Muscle of back (tissue), 10 donors: ENCODE data around the gene MED29. TPM values are rescaled to one million over a fixed set of nuclear protein-coding genes. Genes with fewer than 3 reads are reported as not detected.

ENCODE experiments used
- polyA plus RNA-seq, 10 donors: library from polyadenylated mRNA; unstranded; fragments of 120-200 nt; gene quantifications; one replicate each; pipeline ENCODE4 v1.2.1, GENCODE V29; 2013; ENCODE audit not compliant: insufficient read length in 10 of 10

Gene MED29
- polyA plus RNA-seq, 10 donors, result 18.9 to 27.5 (median 24.9) TPM

Other genes starting within 250 kb of the MED29 start
- 1 to 10 TPM in 1 of 10 donors, under 1 TPM in 4, not detected in 5; 0.08 to 2.1 (median 0.13) TPM for gene NCCRP1, start 194.4 kb upstream of the MED29 start, polyA plus RNA-seq
- not detected for gene SYCN, start 187.1 kb upstream of the MED29 start, polyA plus RNA-seq
- not detected for gene IFNL3, start 146.4 kb upstream of the MED29 start, polyA plus RNA-seq
- under 1 TPM in 4 of 10 donors, not detected in 6; 0.10 to 0.23 (median 0.17) TPM for gene IFNL4, start 142.5 kb upstream of the MED29 start, polyA plus RNA-seq
- not detected for gene IFNL2, start 123.0 kb upstream of the MED29 start, polyA plus RNA-seq
- not detected for gene IFNL1, start 95.0 kb upstream of the MED29 start, polyA plus RNA-seq
- 1 to 10 TPM in 3 of 10 donors, under 1 TPM in 7; 0.59 to 1.9 (median 0.87) TPM for gene LRFN1, start 70.5 kb upstream of the MED29 start, polyA plus RNA-seq
- gene GMFG, start 55.3 kb upstream of the MED29 start, polyA plus RNA-seq, result 10 to 100 TPM; 11.5 to 28.5 (median 19.5) TPM
- gene SAMD4B, start 49.0 kb upstream of the MED29 start, polyA plus RNA-seq, result 10 to 100 TPM; 62.5 to 92.8 (median 68.9) TPM
- 10 to 100 TPM; 33.8 to 43.8 (median 38.7) TPM for gene PAF1, start 272 bp upstream of the MED29 start, polyA plus RNA-seq
- gene ZFP36, start 15.5 kb downstream of the MED29 start, polyA plus RNA-seq, result 100 to 1,000 TPM in 2 of 10 donors, 10 to 100 TPM in 8; 25.2 to 399 (median 70.0) TPM
- 10 to 100 TPM; 34.2 to 70.9 (median 50.2) TPM for gene PLEKHG2, start 21.3 kb downstream of the MED29 start, polyA plus RNA-seq
- gene RPS16, start 44.6 kb downstream of the MED29 start, polyA plus RNA-seq, result 1,000 to 10,000 TPM; 1,738 to 2,174 (median 1,918) TPM
- gene SUPT5H, start 54.2 kb downstream of the MED29 start, polyA plus RNA-seq, result 10 to 100 TPM; 70.0 to 97.2 (median 78.8) TPM
- gene TIMM50, start 89.5 kb downstream of the MED29 start, polyA plus RNA-seq, result 10 to 100 TPM; 43.8 to 53.9 (median 46.7) TPM
- under 1 TPM in 9 of 10 donors, not detected in 1; 0.07 to 0.30 (median 0.15) TPM for gene DLL3, start 107.6 kb downstream of the MED29 start, polyA plus RNA-seq
- gene SELENOV, start 123.8 kb downstream of the MED29 start, polyA plus RNA-seq, result under 1 TPM in 1 of 10 donors, not detected in 9; 0.13 TPM
- gene EID2B, start 141.5 kb downstream of the MED29 start, polyA plus RNA-seq, result 1 to 10 TPM; 2.0 to 3.0 (median 2.4) TPM
- gene EID2, start 148.8 kb downstream of the MED29 start, polyA plus RNA-seq, result 10 to 100 TPM in 6 of 10 donors, 1 to 10 TPM in 4; 8.5 to 12.7 (median 10.8) TPM
- under 1 TPM in 2 of 10 donors, not detected in 8; 0.34 to 0.71 TPM for gene LGALS13, start 211.1 kb downstream of the MED29 start, polyA plus RNA-seq